ENCODE measurements around the gene RPS18.
"Not testable (repeated sequence)": the region's sequence is repeated elsewhere in the genome, so short reads cannot be mapped to it uniquely, and the experiment has no call there.

RPS18 gene

DNA sequence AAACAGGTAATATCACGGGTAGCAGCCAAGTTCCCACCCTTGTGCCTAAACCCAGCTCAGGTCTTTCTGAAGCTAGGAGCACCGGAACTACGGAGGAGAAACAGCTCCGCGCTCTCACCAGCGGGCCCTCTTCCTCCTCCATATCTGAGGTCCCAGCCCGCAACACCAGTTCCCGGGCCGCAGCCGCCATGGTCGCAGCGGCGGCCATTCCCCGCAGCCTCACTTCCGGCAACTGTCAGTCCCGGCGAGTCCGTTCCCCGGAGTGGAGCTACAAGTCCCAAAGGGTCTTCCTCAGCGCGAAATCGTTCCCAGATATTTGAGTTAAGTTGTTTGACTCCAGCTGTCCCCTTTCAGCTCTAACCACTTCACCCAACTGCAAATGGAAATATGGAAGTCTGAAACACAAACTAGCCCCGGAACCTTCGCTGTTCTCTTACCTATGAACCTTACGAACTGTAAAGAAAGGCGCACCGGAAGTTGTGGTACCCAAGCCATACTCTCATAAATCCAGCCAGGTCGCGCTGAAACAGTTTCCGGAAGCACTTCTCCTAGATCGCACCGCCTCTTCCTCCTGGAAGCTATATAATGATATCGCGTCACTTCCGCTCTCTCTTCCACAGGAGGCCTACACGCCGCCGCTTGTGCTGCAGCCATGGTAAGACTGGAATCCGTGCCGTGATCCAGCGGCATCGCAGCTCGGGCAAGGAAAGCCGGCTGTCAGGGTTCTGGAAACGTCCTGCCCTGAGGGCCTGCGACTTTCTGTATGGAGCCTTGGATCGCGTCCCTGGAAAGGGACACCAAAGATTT, at the start of gene RPS18, which contains the start of gene VPS52:
Gene RPS18 (plus strand): TSS at position 608 of the 807 bp plus-strand sequence. CDS start 45 bp downstream, at position 653.
Gene VPS52 (minus strand): TSS at position 409 of the 807 bp plus-strand sequence. CDS start 201 bp downstream, at position 208.
- peak; percentile 97 for DNase-seq

DNA sequence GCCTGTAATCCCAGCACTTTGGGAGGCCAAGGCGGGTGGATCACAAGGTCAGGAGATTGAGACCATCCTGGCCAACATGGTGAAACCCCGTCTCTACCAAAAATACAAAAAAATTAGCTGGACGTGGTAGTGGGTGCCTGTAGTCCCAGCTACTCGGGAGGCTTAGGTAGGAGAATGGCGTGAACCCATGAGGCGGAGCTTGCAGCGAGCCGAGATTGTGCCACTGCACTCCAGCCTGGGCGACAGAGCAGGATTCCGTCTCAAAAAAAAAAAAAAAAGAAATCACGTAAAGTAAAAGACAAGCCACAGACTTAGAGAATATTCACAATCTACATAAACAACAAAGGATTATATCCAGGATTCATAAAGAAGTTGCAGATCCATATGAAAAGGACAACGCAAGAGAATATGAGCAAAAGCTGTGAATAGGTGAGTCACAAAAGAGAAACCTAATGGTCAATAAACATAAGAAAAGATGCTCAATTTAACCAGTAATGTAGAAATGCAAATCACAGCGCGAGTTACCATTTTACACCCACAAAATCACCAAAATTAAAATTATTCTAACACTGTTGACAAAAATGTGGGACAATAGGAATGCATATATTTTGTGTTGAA, 45.3 kb upstream of the RPS18 start:
- not testable (repeated sequence) for DNase-seq

DNA sequence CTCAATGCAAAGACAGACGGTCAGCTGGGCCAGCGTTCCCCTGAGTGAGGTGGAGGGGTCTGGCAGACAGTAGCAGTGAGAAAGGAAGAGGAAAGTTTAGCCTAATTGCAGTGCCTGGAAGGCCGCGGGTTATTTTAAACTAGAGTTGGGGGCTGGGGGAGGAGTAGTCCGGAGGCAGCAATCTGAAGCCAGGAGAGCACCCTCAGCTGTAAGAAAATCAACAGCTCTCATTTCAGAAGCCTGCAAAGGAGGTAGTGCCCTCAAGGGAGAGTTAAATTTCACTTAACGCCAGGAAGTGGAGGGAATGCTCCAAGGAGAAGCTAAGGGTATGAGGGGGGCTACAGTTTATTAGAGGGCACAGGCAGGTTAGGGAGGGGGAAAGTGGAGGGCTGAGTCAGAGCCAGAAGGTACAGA, 36.6 kb upstream of the RPS18 start:
- no peak for DNase-seq

DNA sequence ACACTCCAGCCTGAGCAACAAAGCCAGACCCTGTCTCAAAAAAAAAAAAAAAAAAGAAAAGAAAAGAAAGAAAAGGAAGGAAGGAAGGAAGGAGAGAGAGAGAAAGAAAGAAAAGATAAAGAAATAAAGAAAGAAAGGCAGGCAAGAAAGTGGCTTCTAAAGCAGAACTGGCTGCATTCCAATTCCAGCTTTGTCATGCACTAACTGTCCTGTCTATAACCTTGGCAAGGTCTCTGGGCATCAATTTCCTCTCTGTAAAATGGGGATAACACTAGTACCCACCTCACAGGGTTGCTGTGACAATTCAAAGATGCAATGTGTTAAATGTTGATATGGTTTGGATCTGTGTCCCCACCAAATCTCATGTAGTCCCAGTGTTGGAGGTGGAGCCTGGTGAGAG, 35.5 kb upstream of the RPS18 start:
- DNase-seq: no peak

DNA sequence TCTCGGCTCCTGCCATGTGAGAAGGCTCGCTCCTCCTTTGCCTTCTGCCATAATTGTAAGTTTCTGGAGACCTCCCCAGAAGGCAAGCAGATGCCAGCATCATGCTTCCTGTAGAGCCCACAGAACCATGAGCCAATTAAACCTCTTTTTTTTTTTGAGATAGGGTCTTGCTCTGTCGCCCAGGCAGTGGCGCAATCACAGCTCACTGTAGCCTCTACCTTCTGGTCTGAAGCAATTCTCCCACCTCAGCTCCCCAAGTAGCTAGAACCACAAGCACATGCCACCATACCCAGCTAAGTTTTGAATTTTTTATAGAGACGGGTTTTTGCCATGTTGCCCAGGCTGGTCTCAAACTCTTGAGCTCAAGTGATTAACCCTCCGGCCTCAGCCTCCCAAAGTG, 35.0 kb upstream of the RPS18 start:
- no peak for DNase-seq

GRCh38 chr6:33237741-33238140, 34.1 kb upstream of the RPS18 start:
- no peak for DNase-seq

- DNase-seq: no peak
Measured at GRCh38 chr6:33241968-33242367, 29.9 kb upstream of the RPS18 start.

DNA sequence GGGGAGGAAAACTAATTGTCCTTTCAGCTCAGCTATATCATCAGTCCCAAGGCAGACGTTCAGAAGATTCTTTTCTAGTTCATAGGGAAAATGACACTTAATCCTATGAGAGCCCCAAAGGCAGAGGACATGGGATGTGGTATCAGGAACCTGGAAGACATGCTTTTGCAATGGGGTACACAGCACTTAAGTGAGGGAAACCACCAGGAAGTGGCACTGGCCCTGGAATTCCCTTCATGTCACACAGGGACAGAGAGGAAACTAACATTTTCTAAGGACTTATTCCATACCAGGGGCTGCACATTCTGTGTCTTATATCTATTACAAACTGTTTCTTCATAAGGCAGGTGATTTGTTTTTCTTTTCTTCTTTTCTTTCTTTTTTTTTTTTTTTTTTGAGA, 28.4 kb upstream of the RPS18 start:
- DNase-seq: no peak

DNA sequence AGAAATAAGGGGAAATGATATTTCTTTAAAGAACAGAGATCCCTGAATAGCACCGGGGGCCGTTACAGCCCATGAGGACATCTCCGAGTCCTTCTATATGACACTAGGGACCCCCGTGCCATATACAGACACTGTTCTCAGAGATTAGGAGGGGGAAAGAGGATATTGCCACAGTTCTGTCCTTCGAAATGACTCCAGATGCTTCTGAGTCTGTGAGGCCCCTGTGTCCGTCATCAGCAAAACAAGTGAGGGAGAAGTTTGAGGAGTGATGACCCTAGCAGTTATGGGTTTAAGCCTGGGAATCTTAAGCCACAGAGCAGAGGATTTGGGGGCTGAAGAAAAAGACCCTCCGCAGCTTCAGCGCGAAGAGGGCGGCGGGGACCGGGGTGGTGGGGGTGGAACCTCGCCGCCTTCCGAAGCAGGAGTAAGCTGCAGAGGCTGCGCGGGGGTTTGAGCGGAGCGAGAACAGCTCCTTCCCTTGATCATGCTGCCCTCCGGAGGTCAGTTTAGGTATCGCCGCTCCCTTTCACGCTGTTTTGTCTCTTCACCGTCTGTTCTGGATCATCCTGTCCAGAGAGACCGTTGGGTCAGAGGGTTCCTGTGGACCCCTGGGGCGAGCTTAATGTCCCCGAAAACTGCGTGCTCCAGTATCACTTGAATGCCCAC, 23.8 kb upstream of the RPS18 start:
- DNase-seq: peak; percentile 57

DNA sequence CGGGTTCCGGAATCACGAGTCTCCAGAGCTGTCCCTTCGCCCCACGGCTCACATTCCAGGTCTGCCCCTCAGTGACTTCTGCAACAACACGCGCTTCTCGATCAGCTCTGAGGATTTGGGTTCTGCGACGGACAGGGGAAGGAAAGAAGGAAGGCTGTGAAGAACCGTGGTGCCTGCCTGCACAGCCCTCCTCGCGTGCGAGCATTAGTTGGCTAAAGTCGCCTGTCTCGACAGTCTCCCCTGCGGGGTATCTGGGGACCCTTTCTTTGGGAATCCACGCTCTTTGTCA, 23.3 kb upstream of the RPS18 start:
- peak; percentile 39 for DNase-seq

- peak; percentile 99 for DNase-seq
Measured at GRCh38 chr6:33248932-33249731, 22.7 kb upstream of the RPS18 start.

- DNase-seq: no peak
Measured at GRCh38 chr6:33249732-33250630, 21.9 kb upstream of the RPS18 start.

DNA sequence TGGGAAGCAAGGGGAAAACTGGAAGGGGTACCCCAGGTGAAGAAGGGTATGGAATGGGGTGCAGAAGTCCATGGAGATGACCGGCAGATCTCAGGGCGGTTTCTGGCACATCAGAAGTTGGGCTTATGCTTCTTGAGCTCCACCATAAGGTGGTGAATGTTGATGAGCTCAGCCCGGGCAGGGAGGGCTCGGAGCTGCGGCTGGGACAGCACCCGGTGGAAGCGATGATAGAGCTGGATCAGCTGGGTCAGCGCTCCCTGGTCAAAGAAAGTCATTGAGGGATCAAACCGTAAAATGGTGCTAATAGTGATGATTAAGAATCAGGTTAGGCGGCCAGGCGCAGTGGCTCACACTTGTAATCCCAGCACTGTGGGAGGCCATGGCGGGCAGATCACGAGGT, 21.1 kb upstream of the RPS18 start:
- no peak for DNase-seq

GRCh38 chr6:33251395-33252012, 20.4 kb upstream of the RPS18 start:
- DNase-seq: no peak

- no peak for DNase-seq
Measured at GRCh38 chr6:33252759-33253158, 19.1 kb upstream of the RPS18 start.

- DNase-seq: no peak
Measured at GRCh38 chr6:33254591-33254990, 17.3 kb upstream of the RPS18 start.

DNA sequence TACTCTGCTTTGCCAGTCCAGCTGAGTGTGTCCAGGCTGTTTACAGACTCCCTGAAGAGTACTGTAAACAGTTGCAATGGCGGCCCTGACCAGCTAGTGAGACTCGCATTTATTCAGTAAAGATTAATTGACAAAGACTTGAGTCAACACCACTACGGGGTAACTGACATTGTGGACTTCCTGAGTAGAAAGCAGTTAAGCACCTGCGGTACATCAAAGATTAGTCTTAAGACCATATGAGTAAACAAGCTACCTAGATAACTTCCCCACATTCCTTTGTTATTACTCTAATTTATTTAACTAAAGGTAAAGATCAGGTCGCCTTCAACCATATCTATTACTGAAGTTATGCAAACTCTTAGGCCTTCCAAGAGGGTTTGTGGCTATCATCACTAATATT, 12.8 kb upstream of the RPS18 start:
- DNase-seq: no peak

DNA sequence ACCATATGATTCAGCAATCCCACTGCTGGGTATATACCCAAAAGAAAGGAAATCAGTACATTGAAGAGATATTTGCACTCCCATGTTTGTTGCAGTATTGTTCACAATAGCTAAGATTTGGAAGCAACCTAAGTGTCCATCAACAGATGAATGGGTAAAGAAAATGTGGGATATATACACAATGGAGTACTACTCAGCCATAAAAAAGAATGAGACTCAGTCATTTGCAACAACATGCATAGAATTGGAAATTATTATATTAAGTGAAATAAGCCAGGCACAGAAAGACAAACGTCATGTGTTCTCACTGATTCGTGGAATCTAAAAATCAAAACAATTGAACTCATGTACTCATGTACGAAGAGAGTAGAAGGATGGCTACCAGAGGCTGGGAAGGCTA, 9.4 kb upstream of the RPS18 start:
- not testable (repeated sequence) for DNase-seq

- no peak for DNase-seq
Measured at GRCh38 chr6:33264015-33264414, 7.9 kb upstream of the RPS18 start.

DNA sequence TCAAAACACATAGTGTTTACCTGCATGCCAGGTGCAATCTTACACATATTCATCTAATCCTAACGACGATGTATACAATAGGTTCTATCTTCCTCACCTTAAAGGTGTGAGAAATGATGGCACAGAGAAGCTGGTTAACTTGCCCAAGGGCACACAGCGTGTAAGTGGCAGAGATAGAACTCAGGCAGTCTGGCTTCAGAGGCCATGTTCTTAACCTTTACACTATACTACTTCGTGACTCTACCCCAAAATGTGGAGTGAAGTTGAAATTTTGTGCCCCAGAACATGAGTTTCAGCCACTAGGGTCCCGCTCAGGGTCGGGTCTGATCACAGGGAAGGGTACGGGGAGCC, 783 bp upstream of the RPS18 start:
- DNase-seq: no peak

DNA sequence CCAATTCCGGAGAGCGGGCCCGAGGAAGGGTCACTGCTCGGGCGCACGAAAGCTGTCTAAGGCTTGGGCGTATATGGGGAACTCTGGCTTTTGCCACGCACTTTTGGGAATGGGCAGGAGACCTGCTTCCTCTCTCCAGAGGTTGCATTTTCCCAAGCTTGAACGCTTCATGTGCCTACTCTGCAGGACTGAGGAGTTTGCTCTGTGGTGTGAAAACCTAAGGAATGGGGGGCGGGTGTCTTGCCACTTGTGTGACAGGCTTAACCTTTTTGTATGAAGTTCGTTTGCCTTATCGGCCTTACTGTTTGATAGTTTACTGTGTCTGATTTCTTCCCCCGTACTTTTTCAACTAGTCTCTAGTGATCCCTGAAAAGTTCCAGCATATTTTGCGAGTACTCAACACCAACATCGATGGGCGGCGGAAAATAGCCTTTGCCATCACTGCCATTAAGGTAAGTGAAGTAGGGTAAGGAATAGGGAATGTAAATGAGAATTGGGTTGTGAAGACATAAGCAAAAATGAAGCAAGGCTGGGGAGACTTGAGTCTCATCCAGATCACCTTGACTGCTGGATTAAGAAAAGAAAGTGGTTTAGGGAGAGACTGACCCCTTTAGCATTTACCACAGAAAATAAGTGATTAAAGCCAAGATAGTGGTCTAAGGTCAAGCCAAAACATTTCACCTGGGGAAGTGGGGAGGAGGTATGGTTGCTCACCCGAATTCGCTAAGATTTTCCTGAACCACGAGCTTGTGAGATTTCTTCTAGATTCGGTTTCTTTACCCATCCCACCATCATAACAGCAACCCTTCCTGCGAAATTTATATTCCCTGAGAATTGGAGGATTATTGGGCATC, 627 bp downstream of the RPS18 start:
- DNase-seq: no peak

All from NCI-H446 treated with DMSO at 0.1 percent for 48 hours (cell line).